Measurements from ENCODE around the gene TMEM132E. TPM values are rescaled to one million over a fixed set of nuclear protein-coding genes. Genes with fewer than 3 reads are reported as not detected.
A peak's percentile ranks its signal among the peaks of the same experiment; 100 is the strongest.

TMEM132E gene
- total and polyA plus RNA-seq, 2 of the 8 experiments (the other 6 are each of a cell fraction or from before 2014, with no cell fraction given): 0.45 to 0.60 TPM

GRCh38 chr17:34667656-34668055, 88.3 kb downstream of the TMEM132E start:
- ChIA-PET CTCF (ENCODE audit: partially characterized antibody) (interaction anchor here (0.9 to 4.5 kb wide), 8 partner anchors 9 to 142 kb away, joined by 3 to 16 read pairs (median 4); no protein-coding TSS in a partner anchor), POLR2A (ENCODE audit: partially characterized antibody) (interaction anchor here (0.8 kb wide), 1 partner anchor 8 kb away, joined by 4 read pairs; no protein-coding TSS in a partner anchor)
- Histone ChIP-seq H4K20me1 (replicated peaks in 1 of 2; ENCODE audit: control insufficient read depth in 1 of 2, insufficient read depth in 2 of 2, low read length in 2 of 2) (no peaks in the 10 kb centered on the region), H2BK20ac (ENCODE audit: low read length) (no peak overlapping the region), H3K36me3 (ENCODE audit: control insufficient read depth in 2 of 4, insufficient read depth in 4 of 4, low read length in 3 of 4) (no peaks in the 10 kb centered on the region), H3K9ac (replicated peaks in 1 of 4; ENCODE audit: extremely low read depth in 1 of 4, low read depth in 3 of 4, low read length in 3 of 4) (no peak overlapping the region), H4K8ac (ENCODE audit: extremely low read depth, insufficient read depth, low read length) (no peak overlapping the region), H2BK120ac (replicated peaks; ENCODE audit: low read depth, low read length) (no peak overlapping the region), H3K27me3 (replicated peaks in 1 of 4; ENCODE audit: control insufficient read depth in 3 of 4, extremely low read depth in 1 of 4, insufficient read depth in 3 of 4, low read length in 3 of 4) (no peaks in the 10 kb centered on the region; a peak in 1 of 7 replicates), H3K56ac (replicated peaks; ENCODE audit: insufficient read length, low read depth, low read length) (no peak overlapping the region), H3K4me1 (replicated peaks in 1 of 4; ENCODE audit: control insufficient read depth in 3 of 4, insufficient read depth in 4 of 4, low read length in 3 of 4) (peaks cover 7 to 20% (median 12%) of the 10 kb centered on the region in 4 experiments), H3K18ac (ENCODE audit: extremely low read depth, low read length) (no peak overlapping the region), H3K4ac (replicated peaks; ENCODE audit: insufficient read length, low read depth, low read length) (no peak overlapping the region), H2BK12ac (ENCODE audit: low read depth, low read length) (peak overlapping the region; percentile 39; the same call in 1 of the 2 replicates), H3K23me2 (ENCODE audit: low read depth, low read length) (peaks cover 4% of the 10 kb centered on the region; the same call in 1 of the 2 replicates), H3K4me2 (ENCODE audit: insufficient read depth in 1 of 2, low read depth in 2 of 2, low read length in 2 of 2) (no peak overlapping the region), H3K27ac (ENCODE audit: low read depth, low read length) (no peak overlapping the region), H2AK5ac (ENCODE audit: low read depth, low read length) (no peak overlapping the region), H2BK5ac (ENCODE audit: low read depth, low read length) (no peak overlapping the region), H2BK15ac (ENCODE audit: low read length) (no peak overlapping the region), H3K4me3 (ENCODE audit: extremely low read depth in 1 of 4, insufficient read depth in 2 of 4, low read depth in 3 of 4, low read length in 4 of 4) (no peak overlapping the region), H2AFZ (ENCODE audit: low read length) (no peak overlapping the region), H3K9me3 (ENCODE audit: insufficient read depth in 2 of 2, low read depth in 1 of 2, low read length in 1 of 2) (no peaks in the 10 kb centered on the region), H3K79me2 (ENCODE audit: control insufficient read depth in 1 of 2, insufficient read depth in 2 of 2, low read length in 2 of 2) (no peaks in the 10 kb centered on the region), H3K23ac (ENCODE audit: insufficient read length) (no peak overlapping the region), H4K91ac (replicated peaks; ENCODE audit: insufficient read length, low read length) (no peak overlapping the region), H3K79me1 (ENCODE audit: low read depth, low read length) (no peaks in the 10 kb centered on the region), H4K5ac (ENCODE audit: insufficient read length, low read depth, low read length) (no peak overlapping the region), H3K14ac (ENCODE audit: insufficient read length) (no peak overlapping the region)
- DNase-seq (ENCODE audit: low read depth in 1 of 2, low spot score in 2 of 2): no peak
- no peak for FAIRE-seq
- WGBS, 2 experiments (ENCODE audit: extremely low coverage in 1 of 2, insufficient coverage in 1 of 2, insufficient read length in 1 of 2, insufficient replicate concordance in 2 of 2, low coverage in 1 of 2, low lambda C conversion rate in 2 of 2, missing lambda C conversion rate in 1 of 2): 91% methylated on average over 2 of the region's 2 CpGs; no CpG with 5 or more reads in 1 of the 2 experiments
- TF ChIP-seq SP4 (IDR thresholded peaks at IDR 0.05; ENCODE audit: low read length): no peak
- TF ChIP-seq POLR2AphosphoS5 (IDR thresholded peaks at IDR 0.05; ENCODE audit: low read depth, low read length): no peak
- no peak for TF ChIP-seq RBBP5 (IDR thresholded peaks at IDR 0.05; ENCODE audit: borderline replicate concordance, low read depth, low read length)

Measured in H1 (cell line).